Parathyroid adenoma (tissue), 2 donors: Measurements from ENCODE around the gene LAMTOR3.
"Not testable (repeated sequence)": the region's sequence is repeated elsewhere in the genome, so short reads cannot be mapped to it uniquely, and the experiment has no call there.

Source experiments
- H2AFZ ChIP-seq: fragments of 300-600 bp; sonication (generic); one replicate; pipeline ENCODE4 v1.7.0; 2017; ENCODE audit warnings: antibody characterized with exemption, mild to moderate bottlenecking
- H3K27ac ChIP-seq: fragments of 300-600 bp; sonication (generic); one replicate; pipeline ENCODE4 v1.7.0; 2017
- H3K27me3 ChIP-seq: fragments of 300-600 bp; sonication (generic); one replicate; pipeline ENCODE4 v1.7.0; 2017; ENCODE audit warnings: low read length; ENCODE audit not compliant: control insufficient read depth, insufficient read depth
- H3K36me3 ChIP-seq: fragments of 300-600 bp; sonication (generic); one replicate; pipeline ENCODE4 v1.7.0; 2017; ENCODE audit warnings: low read length; ENCODE audit not compliant: control insufficient read depth, insufficient read depth
- H3K4me1 ChIP-seq: fragments of 300-600 bp; sonication (generic); one replicate; pipeline ENCODE4 v1.7.0; 2017; ENCODE audit warnings: control low read depth
- H3K4me2 ChIP-seq: fragments of 300-600 bp; sonication (generic); one replicate; pipeline ENCODE4 v1.7.0; 2017; ENCODE audit warnings: low read length
- H3K4me3 ChIP-seq: fragments of 300-600 bp; sonication (generic); one replicate; pipeline ENCODE4 v1.7.0; 2017; ENCODE audit warnings: low read depth, low read length
- H3K79me2 ChIP-seq: fragments of 300-600 bp; sonication (generic); one replicate; pipeline ENCODE4 v1.7.0; 2017; ENCODE audit warnings: control low read depth
- H3K9ac ChIP-seq: fragments of 300-600 bp; sonication (generic); one replicate; pipeline ENCODE4 v1.7.0; 2017; ENCODE audit warnings: mild to moderate bottlenecking
- H3K9me3 ChIP-seq: fragments of 300-600 bp; sonication (generic); one replicate; pipeline ENCODE4 v1.7.0; 2017; ENCODE audit warnings: low read length; ENCODE audit not compliant: control insufficient read depth
- CTCF ChIP-seq: fragments of 300-600 bp; sonication (generic); IDR thresholded peaks from one replicate; pipeline ENCODE4 v1.7.0; 2017; ENCODE audit warnings: antibody characterized with exemption, mild to moderate bottlenecking
- donor health status: primary hyperparathyroidism.

The LAMTOR3 gene

DNA sequence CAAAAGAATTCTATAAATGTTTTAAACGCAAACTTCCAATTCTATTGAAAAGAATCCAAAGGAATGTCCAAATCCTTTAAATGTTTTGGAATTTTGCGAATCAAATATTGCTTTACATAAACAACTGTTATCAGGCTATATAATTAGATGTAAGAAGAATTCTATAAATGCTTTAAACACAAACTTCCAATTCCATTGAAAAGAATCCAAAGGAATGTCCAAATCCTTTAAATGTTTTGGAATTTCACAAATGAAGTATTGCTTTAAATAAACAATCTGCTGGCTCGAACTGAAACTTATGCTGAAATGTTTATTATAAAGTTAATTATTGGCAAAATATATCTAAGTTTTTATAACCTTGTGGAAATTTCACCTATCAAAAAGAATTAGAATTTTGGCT is 61.5 kb downstream of the LAMTOR3 start:
- no peaks in the 10 kb centered on the region for H3K4me1 ChIP-seq
- H3K36me3 ChIP-seq = no peaks in the 10 kb centered on the region
- H3K9me3 ChIP-seq = no peaks in the 10 kb centered on the region
- no peak overlapping the region for H3K27ac ChIP-seq
- TF ChIP-seq CTCF = no peak
- H3K27me3 ChIP-seq = no peaks in the 10 kb centered on the region
- no peak overlapping the region for H3K4me2 ChIP-seq
- no peak overlapping the region for H3K9ac ChIP-seq
- no peak overlapping the region for H3K4me3 ChIP-seq
- no peak overlapping the region for H2AFZ ChIP-seq
- H3K79me2 ChIP-seq = no peaks in the 10 kb centered on the region

DNA sequence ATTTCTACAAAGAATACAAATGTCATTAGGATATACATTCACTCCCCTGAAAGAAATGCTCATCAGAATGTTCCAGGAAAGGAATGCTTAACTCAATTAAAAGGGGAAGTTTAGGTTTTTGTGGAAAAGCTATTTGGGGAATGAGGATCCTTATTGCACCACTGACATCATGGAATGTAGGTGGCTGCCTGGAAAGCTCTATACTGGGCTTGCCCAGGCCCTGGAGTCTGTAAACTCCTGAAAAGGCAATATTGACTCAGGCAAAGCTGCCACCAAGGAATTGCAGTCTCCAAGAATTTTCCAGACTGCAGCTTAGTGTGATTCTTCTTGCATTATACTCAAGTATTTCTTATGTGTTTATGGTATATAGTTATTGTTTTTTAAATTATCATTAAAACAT is 61.9 kb downstream of the LAMTOR3 start:
- H3K4me1 ChIP-seq = no peaks in the 10 kb centered on the region
- H2AFZ ChIP-seq = no peak overlapping the region
- H3K9ac ChIP-seq = no peak overlapping the region
- no peaks in the 10 kb centered on the region for H3K36me3 ChIP-seq
- no peaks in the 10 kb centered on the region for H3K79me2 ChIP-seq
- TF ChIP-seq CTCF = no peak
- no peak overlapping the region for H3K27ac ChIP-seq
- no peaks in the 10 kb centered on the region for H3K27me3 ChIP-seq
- no peak overlapping the region for H3K4me3 ChIP-seq
- H3K4me2 ChIP-seq = no peak overlapping the region
- no peaks in the 10 kb centered on the region for H3K9me3 ChIP-seq

GRCh38 chr4:99830051-99830450 is 64.2 kb downstream of the LAMTOR3 start:
- not testable (repeated sequence) for H3K27ac ChIP-seq, H3K4me2 ChIP-seq, H3K36me3 ChIP-seq, H3K27me3 ChIP-seq, H3K4me3 ChIP-seq, H3K9ac ChIP-seq, H3K4me1 ChIP-seq, H2AFZ ChIP-seq, H3K79me2 ChIP-seq, H3K9me3 ChIP-seq

- Histone ChIP-seq H3K4me1 (no peaks in the 10 kb centered on the region), H3K36me3 (no peaks in the 10 kb centered on the region), H3K4me2 (no peak overlapping the region), H3K9me3 (no peaks in the 10 kb centered on the region), H2AFZ (no peak overlapping the region), H3K27me3 (no peaks in the 10 kb centered on the region), H3K9ac (no peak overlapping the region), H3K4me3 (no peak overlapping the region), H3K27ac (no peak overlapping the region), H3K79me2 (no peaks in the 10 kb centered on the region)
- no peak for TF ChIP-seq CTCF
Observed at GRCh38 chr4:99828477-99828876, 65.8 kb downstream of the LAMTOR3 start.
